UCSD-AML1 (cell line): ENCODE results near the gene RBMXL3.

Experiments used
- DNase-seq: peaks from one replicate; lab custom pipeline; 2025; ENCODE audit not compliant: unreplicated experiment; lab: John Stamatoyannopoulos, UW

Gene RBMXL3

GRCh38 chrX:115233497-115234455 lies 44.6 kb downstream of the RBMXL3 start, which contains the start of gene LRCH2:
TSS of gene LRCH2 (minus strand) at chrX:115234096. CDS start at chrX:115234041, 55 bp downstream.
- DNase-seq: no peak

GRCh38 chrX:115234461-115234860 lies 45.3 kb downstream of the RBMXL3 start:
- DNase-seq: no peak

GRCh38 chrX:115236560-115236959 lies 47.4 kb downstream of the RBMXL3 start:
- no peak for DNase-seq

GRCh38 chrX:115237056-115237455 lies 47.8 kb downstream of the RBMXL3 start:
- no peak for DNase-seq
